HS-27A (cell line): ENCODE measurements around the gene SMIM20.
"Not testable (repeated sequence)": the region's sequence is repeated elsewhere in the genome, so short reads cannot be mapped to it uniquely, and the experiment has no call there.

ENCODE experiments used
- DNase-seq: peaks from one replicate; pipeline ENCODE4 v3.0.0-alpha.2; 2012; ENCODE audit warnings: low read depth, missing footprints

The SMIM20 gene

DNA sequence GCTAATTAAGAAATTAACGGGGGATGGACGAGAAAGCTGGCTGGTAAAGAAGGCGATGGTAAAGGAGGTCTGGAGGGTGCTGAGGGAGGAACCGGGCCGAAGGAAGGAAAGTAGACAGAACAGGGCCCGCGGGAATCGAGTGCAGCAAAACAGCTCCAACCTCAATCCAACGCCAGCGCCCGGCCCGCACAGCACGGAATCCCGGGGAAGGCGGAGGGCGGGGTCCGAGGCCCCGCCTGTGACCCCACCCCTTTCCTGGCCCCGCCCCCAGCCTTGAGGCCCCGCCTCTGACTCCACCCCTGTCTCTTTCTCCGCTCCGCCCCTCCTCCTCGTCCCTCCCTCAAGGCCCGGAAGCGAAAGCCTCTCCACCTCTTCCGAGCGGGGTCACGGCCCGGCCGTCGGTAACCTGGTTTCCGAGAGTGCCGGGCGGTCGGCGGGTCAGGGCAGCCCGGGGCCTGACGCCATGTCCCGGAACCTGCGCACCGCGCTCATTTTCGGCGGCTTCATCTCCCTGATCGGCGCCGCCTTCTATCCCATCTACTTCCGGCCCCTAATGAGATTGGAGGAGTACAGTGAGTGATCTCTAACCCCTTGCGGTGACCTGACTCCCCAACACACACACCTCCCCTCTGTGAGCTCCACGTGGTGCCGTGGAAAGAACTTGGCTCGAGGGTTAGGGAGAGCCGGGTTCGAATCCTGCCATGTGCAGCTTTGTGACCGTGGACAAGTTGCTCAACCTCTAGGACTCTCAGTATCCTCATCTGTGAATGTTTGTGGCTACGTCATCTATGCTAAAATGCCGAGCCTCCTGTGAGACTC, at the start of gene SMIM20:
Gene SMIM20 (plus strand): TSS at position 370 of the 819 bp plus-strand sequence. CDS start 94 bp downstream, at position 464.
- peak; percentile 68 for DNase-seq

DNA sequence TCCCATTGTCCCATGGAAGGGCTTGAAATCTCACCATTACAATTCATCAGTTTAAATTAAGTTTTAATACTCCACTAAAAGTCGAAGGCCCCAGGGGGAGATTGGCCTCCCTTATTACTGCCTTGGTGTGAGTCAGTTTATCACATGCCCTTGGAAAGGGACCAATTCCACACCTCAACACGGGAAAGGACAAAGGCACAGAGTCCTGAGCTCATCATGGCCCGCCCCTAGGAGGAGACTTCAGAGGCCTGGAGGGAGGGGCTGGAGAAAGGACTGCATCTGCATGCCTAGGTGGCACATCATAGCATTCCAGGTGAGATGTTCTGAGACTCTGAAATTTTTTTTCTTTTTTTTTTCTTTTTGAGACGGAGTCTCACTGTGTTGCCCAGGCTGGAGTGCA, 48.4 kb upstream of the SMIM20 start:
- no peak for DNase-seq

DNA sequence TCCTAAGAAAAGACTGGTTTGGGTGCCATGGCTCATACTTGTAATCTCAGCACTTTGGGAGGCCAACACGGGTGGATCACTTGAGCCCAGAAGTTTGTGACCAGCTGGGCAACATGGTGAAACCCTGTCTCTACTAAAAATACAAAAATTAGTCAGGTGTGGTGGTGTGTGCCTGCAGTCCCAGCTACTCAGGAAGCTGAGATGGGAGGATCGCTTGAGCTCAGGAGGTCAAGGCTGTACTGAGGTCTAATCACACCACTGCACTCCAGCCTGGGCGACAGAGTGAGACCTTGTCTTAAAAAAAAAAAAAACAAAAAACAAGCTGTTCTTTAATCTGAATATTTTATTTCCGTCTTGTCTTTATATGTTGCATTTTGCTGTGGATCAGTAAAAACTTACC, 47.6 kb upstream of the SMIM20 start:
- DNase-seq = not testable (repeated sequence)

DNA sequence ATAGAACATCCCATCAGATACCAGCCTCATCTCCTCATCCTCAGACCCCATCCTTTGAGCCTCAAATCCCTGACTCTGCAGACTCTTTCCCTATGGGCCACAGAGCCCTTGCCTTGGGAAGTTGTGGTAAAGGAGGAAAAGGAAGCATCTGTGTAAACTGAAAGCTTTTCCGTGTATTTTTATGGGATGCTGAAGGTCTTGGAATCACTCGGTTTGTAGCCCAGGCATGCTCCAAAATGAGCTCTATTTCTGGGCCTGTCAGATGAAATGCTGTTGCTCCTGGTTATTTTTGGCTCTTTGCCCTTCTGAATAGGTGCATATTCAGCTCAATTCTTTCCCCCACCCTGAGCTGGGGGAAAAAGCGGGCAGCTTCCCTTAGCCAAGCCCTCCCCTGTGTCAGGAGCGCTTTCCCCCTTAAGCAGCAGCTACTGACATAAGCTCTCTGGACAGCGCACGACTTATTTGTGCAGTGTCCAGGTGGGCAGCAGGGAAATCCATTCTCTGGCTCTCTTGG, 46.2 kb upstream of the SMIM20 start:
- DNase-seq = no peak

DNA sequence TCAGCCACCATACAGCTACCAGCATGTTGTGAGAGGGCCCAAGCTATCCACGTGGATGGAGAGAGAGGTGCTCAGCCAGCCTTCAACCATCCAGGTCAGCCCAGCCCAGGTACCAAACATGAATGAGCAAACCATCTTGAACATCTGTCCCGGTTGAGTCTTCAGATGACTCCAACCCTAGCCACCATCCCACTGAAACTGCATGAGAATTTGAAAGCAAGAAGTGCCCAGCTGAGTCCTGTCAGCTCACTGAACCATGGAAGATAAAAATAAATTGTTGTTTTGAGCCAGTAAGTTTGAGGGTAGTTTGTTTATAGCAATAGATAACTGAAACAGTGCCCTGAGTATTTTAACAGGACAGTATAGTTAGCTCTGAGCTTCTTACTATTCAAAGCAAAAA, 43.9 kb upstream of the SMIM20 start:
- DNase-seq = no peak

DNA sequence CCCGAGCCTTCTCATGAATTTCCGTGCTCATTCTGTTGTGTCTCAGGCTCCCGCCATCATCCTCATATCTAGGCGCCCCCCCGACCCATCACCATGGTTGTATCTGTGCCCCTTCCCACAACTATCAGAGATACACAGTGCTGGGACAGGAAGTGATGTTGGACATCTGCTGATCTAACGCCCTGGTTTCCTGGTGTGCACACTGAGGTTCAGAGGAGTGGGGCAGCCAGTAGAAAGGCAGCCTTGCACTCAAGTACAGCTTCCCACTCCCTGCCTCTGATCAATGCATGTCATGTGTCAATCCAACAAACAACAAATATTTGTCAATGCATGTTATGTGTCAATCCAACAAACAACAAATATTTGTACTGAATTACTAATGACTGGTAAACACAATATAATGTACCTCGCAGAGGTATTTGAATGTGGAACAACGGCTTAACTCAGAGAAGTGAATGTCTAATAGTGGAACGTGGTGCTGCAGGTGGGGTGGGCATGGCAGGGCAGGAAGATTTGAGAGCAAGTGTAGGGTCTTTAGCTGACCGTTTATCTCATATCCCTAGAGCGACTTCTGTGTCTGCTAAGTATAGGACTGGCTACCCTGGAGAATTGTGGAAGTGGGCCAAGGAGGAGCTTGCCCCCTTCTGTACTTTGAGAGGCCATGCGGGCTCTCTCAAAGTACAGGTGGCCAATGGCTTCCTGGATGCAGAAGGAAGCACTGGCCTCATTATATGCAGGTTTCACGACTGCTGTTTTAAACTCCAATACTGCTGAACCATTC, 41.0 kb upstream of the SMIM20 start:
- no peak for DNase-seq

DNA sequence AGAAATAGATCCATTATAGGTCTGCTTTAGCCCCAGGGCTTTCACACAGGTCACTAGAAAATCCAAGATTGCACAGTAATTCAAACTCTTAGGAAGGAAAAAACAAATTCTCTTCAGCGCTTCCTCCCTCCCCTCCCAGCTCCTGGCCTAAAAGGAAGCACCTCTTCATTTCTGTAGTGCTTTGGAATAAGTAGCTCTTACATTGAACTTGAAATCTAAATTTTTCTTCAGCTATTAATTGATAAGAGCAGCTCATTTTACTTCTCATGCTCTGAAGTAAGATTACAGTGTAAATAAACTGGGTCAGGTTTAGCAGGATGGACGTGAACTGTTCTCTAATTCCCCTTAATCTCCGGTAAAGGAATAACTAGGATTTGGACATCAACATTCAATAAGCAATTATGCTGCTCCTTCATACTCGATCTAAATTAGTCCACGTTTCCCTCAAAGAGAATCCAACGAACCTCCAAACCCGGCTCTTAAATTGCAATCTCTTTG, 40.3 kb upstream of the SMIM20 start:
- DNase-seq = no peak

DNA sequence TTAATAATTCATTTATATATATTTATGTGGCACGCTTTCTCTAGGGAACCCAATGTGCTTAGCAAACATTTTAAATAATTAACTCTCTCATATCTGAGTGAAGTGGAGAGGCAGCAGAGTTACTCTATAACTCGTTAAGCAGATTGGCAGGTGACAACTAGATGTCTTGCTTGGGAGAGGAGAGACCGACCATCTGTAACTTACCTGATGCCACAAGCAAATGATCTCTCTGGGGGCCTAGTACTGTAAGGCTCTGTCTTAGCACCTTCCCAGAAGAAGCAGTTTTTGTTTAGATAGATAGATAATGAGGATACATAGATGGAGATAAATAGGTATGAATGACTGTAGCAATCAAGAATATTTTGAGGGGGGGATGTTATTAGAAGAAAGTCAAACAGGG, 39.4 kb upstream of the SMIM20 start:
- DNase-seq = no peak

DNA sequence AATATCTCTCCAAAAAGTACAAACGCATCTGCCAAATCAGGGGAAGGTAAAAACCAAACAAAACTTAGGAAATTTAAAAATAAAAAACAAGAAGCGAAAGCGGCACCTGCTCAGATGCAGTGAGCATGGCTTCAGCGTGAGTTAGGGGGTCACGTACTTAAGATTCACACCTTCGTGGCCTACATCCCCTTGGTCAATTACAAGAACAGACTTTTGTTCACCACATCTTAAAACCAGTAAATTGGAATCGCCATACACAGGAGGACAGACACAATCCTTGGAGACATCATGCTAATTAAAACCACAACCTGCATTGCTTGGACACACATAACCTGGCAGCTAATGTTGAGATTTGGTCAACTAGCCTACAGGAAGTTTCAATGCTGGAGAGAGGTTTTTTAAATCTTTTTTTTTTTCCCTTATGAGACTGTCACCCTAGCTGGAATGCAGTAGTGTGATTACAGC, 38.7 kb upstream of the SMIM20 start:
- no peak for DNase-seq

DNA sequence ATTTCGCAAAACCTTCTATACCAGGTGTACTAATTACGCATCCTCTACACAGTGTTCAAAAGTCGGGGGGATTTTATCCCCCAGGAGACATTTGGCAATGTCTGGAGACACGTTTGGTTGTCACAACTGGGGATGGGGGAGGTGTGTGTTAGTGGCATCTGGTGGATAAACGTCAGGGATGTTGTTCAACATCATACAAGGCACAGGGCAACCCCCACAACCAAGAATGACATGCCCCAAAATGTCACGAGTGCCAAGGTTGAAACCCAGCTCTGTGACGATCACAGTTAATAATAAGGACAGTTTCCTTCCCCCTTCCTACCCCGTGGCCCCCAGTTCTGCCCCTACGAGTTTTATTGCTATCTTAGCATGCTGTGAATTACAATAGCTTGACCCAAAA, 35.3 kb upstream of the SMIM20 start:
- DNase-seq = no peak

DNA sequence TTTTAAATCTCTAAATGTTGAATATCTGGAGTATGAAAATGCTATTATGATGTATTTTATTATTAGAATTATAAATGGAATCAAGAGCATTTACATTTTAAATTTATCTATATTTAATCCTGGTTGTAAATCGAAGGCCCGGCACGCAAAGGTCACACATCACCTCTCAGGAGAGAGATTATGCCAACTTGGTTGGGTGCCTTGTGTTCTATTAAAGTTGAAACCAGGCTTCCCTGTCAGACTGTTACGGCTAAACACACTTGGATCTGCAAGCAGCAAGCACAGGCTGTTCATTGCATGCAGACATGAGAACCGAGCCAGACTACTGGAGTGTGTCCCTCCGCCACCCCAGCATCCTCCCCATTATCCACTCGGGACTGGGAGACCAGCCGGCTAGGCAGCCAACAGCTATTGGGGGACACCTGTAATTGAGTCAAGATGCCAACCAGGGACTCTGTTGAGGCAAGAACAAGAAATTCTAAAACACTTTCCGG, 34.9 kb upstream of the SMIM20 start:
- no peak for DNase-seq

DNA sequence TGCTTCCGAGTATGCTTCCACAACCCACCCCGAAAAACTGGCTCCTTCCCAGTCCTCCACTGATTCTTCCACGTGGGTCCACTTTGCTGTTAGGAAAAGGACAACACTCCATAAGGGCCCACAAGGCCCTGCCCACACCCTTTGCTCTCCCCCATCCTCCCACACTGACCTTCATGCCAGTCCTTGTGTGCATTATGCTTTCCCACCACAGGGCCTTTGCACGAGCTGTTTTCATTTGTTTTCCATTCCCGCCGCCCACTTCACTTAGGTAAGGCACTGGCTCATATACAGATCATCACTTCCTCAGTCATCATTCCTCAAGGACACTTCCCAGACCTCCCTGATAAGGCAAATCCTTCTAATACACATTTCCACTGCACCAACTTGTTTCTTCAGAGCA, 34.4 kb upstream of the SMIM20 start:
- DNase-seq = no peak

DNA sequence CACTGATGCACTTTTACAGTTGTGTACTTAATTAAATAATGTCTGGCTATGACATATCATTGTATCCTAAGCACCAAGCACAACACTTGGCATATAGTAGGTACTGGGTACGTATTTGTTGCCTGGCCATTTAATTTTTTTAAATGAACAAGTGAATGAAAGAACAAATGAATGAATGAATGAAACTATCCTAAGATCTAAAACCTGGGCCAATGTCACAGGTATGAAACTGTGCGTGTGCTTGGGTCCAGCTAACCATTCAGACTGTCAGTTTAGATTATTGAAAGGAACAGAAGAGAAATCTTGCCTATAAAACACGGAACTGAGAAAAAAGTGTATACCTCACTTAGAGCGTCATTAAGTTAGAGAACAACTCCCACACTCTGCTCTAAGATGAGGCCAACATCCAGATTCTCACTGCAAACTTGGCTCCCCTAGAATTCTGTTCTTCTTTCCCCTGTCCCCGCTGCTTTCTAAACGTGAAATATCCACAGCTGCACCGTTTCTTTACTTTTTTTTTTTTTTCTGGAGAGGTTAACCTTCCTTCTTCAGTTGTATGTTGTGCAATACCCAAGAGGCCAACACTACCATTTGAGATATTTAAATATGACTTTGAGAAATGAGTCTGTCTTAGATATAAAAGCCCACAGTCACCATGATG, 33.9 kb upstream of the SMIM20 start:
- no peak for DNase-seq

DNA sequence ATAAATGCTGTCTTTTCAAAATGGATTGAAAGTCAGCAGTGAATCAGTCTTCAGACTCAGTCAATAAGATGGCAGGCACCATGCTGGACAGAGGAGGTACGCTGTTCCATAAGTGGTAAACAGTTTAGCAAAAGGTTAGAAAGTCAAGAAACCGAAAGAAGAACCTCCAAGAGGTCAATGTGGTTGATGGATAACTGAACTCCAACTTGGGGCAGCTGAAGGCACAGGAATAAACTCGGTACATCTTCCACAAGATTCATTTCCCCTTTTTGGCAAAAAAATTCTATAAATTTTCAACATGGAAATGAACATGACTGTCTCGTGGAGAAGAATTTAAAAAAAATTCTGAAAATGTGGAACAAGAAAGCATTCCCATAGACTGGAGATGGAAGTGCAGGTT, 32.8 kb upstream of the SMIM20 start:
- no peak for DNase-seq

DNA sequence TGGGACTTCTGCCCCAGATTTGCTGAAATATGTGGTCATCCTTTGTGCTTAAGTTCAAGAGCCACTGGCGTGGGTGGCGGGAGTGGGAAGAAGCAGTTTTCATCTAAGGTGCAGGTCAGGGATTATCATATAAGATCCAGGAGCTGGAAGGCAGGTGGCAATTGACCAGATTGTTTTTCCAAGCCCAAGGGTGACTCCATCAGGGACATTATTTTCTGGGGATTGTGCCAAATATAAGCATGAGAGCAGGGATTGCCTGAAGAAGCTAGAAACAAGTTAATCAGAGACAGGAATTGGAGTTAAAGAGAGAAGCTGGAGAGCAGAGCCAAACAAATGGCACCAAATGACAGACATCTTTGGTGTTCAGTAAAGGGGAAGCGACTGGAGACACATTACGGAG, 31.8 kb upstream of the SMIM20 start:
- no peak for DNase-seq

DNA sequence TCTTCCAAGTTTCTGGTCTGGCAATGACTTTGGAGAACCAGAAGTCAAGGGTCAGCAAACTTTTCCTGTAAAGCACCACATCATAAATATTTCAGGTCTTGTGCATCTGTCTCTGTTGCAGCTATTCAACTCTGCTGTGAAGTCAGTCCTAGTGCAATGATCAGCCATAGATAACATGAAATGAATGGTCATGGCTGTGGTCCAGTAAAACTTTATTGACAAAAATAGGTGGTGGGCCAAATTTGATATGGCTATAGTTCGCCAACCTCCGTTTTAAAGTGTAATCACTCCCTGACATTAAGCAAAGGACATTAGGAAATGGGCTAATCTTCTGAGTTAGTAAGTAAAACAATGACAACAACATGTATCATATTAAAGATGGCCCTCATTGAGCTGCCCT, 30.5 kb upstream of the SMIM20 start:
- no peak for DNase-seq

DNA sequence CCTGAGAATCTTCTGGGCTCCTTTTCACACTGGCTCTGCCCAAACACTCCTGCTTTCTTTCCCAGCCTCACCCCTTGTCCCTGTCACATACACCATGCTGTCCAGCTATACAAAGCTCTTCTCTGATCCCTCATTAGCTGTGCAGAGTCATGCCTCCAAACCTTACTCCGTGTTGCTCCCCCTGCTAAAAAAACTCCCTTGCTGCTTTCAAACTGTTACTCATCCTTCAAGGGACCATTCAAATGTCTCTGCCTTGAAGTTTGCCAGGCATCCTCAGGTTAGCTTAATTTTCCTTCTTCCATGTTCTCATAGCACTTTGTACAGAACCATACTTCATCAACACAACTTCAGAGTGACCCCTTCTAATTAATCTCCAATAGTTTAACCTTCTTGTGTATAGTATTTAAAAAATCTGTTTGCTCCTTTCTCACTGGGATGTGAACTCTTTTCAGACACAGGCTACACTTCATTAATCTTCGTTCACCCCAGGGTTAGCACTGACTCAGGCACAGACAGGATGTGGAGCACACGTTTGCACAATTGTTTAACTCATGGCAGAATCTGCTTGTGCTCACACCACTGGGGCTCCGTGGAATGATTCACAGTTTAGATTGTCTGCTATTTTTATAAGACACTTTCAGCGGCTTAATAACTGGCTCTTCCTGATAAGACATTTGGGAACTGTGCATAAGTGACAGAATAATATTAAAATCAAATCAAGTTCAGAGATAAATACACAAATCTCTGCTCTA, 29.8 kb upstream of the SMIM20 start:
- no peak for DNase-seq

DNA sequence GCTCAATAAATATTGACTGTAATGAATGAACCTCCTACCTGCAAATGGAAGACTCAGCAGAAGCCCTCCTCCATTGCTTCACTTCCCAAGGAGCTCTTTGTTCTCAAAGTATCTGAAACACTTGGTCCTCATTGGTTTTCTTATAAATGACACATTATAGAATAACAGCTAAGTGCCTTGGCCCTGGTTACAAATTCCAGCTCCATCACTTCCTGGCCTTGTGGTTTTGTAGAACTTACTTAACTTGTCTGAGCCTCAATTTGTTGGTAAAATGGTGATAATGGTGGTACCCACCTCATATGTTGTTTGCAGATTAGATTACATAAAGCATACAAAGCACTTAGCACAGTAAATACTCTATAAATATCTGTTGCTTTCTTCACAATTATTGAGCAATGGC, 25.2 kb upstream of the SMIM20 start:
- no peak for DNase-seq

DNA sequence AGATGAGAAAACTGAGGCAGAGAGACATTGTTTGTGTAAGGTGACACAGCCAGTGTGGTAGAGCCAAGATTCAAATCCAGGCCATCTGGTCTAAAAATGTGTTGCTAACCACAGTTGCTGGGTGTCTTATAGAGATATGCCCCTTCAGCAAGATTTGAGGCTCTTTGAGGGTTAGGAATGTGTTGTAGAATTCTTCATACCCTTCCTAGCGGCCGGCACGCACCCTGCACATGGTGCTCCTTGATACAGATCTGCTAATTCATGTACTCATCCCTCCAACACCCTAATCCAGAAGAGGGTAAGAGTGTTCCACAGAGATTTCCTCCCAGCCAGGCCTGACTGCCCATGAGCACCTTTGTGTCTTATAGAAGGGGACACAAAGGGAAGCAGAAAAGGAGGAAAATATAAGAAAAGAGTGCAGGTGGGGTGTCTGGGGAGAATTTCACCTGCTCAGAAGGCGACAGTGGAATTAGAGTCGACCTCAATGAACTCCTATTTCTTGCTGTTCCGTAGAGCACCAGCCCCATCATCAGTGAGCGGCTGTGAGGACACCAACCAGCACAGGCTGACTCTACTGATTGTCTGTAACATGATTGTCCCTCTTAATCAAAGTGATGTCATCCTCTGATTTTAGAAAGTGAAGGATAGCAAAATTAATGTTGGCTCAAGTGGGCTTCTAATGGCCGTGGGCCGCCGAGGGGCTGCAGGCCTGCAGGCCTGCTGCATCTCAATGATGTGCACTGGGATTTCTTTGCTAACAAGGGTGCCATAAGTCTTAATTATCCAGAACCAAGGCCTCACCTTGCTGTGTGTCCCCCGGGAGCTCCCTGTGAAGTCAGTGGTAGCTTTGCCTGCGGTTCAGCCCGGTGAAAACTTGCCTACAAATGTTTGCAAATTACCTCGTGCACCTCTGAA, 24.2 kb upstream of the SMIM20 start:
- no peak for DNase-seq
